Left colon (tissue), 2 donors: ENCODE results near the gene TNIP1. TPM values are rescaled to one million over a fixed set of nuclear protein-coding genes. Genes with fewer than 3 reads are reported as not detected.

ENCODE experiments used
- ATAC-seq: fragments of 200-7000 bp; cut with Tn5 transposase; one replicate; pipeline ENCODE4 v1.9.1; 2020; ENCODE audit warnings: mild to moderate bottlenecking, moderate library complexity
- DNase-seq, 2 donors: peaks; one replicate each; pipeline ENCODE4 v3.0.0-alpha.2; 2020
- intact Hi-C, 2 donors: fragments of 100-400 bp; cut with DNase I in 1 of 2; cut with micrococcal nuclease in 1 of 2; formaldehyde crosslinking; loops; one replicate each; pipeline versions ENCODE4 v1.11.2 to v1.14.0; 2022; cut with DNase I, micrococcal nuclease
- total RNA-seq, 2 donors: library from RNA; stranded (reverse); fragmentation: NEBNext Ultra II Directional; extraction: Animal tissue kit (Norgen Biotek cat#: 25700); gene quantifications; one replicate each; pipeline ENCODE4 v1.2.1, GENCODE V29; 2021
- donor health status: DM: no; HTN: no; CAD: no.
- donor health status: DM: yes; HTN: yes; CAD: no.

Gene TNIP1
- total RNA-seq, 2 donors from 2014 or later, result 200 to 215 TPM

- peak in 1 of 2 donors; percentile 59 for DNase-seq
- no peak for ATAC-seq
- intact Hi-C loops, result no loop called here
Measured at GRCh38 chr5:151108566-151108965, 27.7 kb upstream of the TNIP1 start.

GRCh38 chr5:151107738-151108520 lies 27.1 kb upstream of the TNIP1 start:
- intact Hi-C loops, result no loop called here
- ATAC-seq (peak; percentile 40), DNase-seq (peak; percentile 61 to 83)

- peak; percentile 60 to 74 for DNase-seq
- ATAC-seq, result peak; percentile 89
Measured at GRCh38 chr5:151107084-151107483, 26.2 kb upstream of the TNIP1 start.

GRCh38 chr5:151106509-151106908 lies 25.7 kb upstream of the TNIP1 start:
- ATAC-seq (peak; percentile 1), DNase-seq (no peak)
- intact Hi-C loops, result no loop called here

More at GRCh38 chr5:151107084-151107483, 26.2 kb upstream of the TNIP1 start:
- intact Hi-C loops, result no loop called here

GRCh38 chr5:151106043-151106442 lies 25.2 kb upstream of the TNIP1 start:
- intact Hi-C loops, result no loop called here
- no peak for ATAC-seq
- DNase-seq, result no peak

GRCh38 chr5:151105561-151105960 lies 24.7 kb upstream of the TNIP1 start:
- no peak for DNase-seq
- ATAC-seq, result no peak
- intact Hi-C loops, result no loop called here

- no peak for ATAC-seq
Measured at GRCh38 chr5:151104795-151105194, 24.0 kb upstream of the TNIP1 start.

GRCh38 chr5:151101746-151102145 lies 20.9 kb upstream of the TNIP1 start:
- ATAC-seq (no peak), DNase-seq (no peak)
- intact Hi-C loops, result no loop called here

More at GRCh38 chr5:151104795-151105194, 24.0 kb upstream of the TNIP1 start:
- intact Hi-C loops, result no loop called here
- DNase-seq, result peak in 1 of 2 donors; percentile 66

GRCh38 chr5:151101151-151101550 lies 20.3 kb upstream of the TNIP1 start:
- intact Hi-C loops, result no loop called here
- DNase-seq, result no peak
- ATAC-seq, result no peak

- DNase-seq, result no peak
- intact Hi-C loops, result no loop called here
- no peak for ATAC-seq
Measured at GRCh38 chr5:151100681-151101080, 19.8 kb upstream of the TNIP1 start.

GRCh38 chr5:151098768-151099121 lies 17.9 kb upstream of the TNIP1 start:
- DNase-seq (no peak), ATAC-seq (no peak)
- intact Hi-C loops, result no loop called here

- ATAC-seq, result no peak
- intact Hi-C loops, result no loop called here
- no peak for DNase-seq
Measured at GRCh38 chr5:151097820-151098767, 17.3 kb upstream of the TNIP1 start.

- intact Hi-C loops, result no loop called here
- ATAC-seq, result no peak
- no peak for DNase-seq
Measured at GRCh38 chr5:151097061-151097460, 16.2 kb upstream of the TNIP1 start.

- DNase-seq, result peak in 1 of 2 donors; percentile 58
- peak; percentile 58 for ATAC-seq
- intact Hi-C loops, result no loop called here
Measured at GRCh38 chr5:151096001-151096373, 15.2 kb upstream of the TNIP1 start.

GRCh38 chr5:151095341-151096000 lies 14.6 kb upstream of the TNIP1 start:
- DNase-seq (peak; percentile 87 to 97), ATAC-seq (peak; percentile 82)
- intact Hi-C loops, result no loop called here

GRCh38 chr5:151094852-151095245 lies 14.0 kb upstream of the TNIP1 start:
- intact Hi-C loops, result no loop called here
- peak in 1 of 2 donors; percentile 75 for DNase-seq
- ATAC-seq, result peak; percentile 59

- DNase-seq, result peak; percentile 59 to 76
- ATAC-seq, result peak; percentile 31
- intact Hi-C loops, result no loop called here
Measured at GRCh38 chr5:151094030-151094851, 13.4 kb upstream of the TNIP1 start.

GRCh38 chr5:151093476-151093889 lies 12.6 kb upstream of the TNIP1 start:
- DNase-seq (no peak), ATAC-seq (no peak)
- intact Hi-C loops, result no loop called here
